ENCODE data around the gene OSTN. TPM values are rescaled to one million over a fixed set of nuclear protein-coding genes. Genes with fewer than 3 reads are reported as not detected.

The OSTN gene
- total RNA-seq = not detected

GRCh38 chr3:191198932-191199331, at the start of gene OSTN:
Gene OSTN (plus strand): TSS chr3:191199241. CDS start chr3:191212533, 13,292 bp downstream.
- Mint-ChIP-seq H3K36me3 (ENCODE audit: low read depth) (no peaks in the 10 kb centered on the region), H3K27ac (no peak within 1 kb of the TSS), H3K4me3 (no peak within 1 kb of the TSS), H3K9me3 (peaks cover 2% of the 10 kb centered on the region), H3K4me1 (ENCODE audit: low read depth) (no peaks in the 10 kb centered on the region), H3K27me3 (no peaks in the 10 kb centered on the region)
- POLR2A ChIA-PET = no interaction called here
- CTCF ChIA-PET = no interaction called here
- intact Hi-C loops (cut with micrococcal nuclease) = no loop called here
- no peak for TF ChIP-seq CTCF (IDR thresholded peaks at IDR 0.05)
- DNase-seq = no peak
- no peak for ATAC-seq

GRCh38 chr3:191151653-191152052, 47.4 kb upstream of the OSTN start:
- Mint-ChIP-seq H3K4me3 (no peak overlapping the region), H3K4me1 (ENCODE audit: low read depth) (no peaks in the 10 kb centered on the region), H3K36me3 (ENCODE audit: low read depth) (no peaks in the 10 kb centered on the region), H3K9me3 (peaks cover 22% of the 10 kb centered on the region), H3K27ac (no peak overlapping the region), H3K27me3 (no peaks in the 10 kb centered on the region)
- TF ChIP-seq CTCF (IDR thresholded peaks at IDR 0.05) = no peak
- intact Hi-C loops (cut with micrococcal nuclease) = no loop called here
- ChIA-PET CTCF (interaction anchor here (0.7 kb wide), 1 partner anchor 199 kb away, joined by 3 read pairs; no protein-coding TSS in a partner anchor), POLR2A (no interaction called here)
- ATAC-seq = no peak
- no peak for DNase-seq

GRCh38 chr3:191154827-191155226, 44.2 kb upstream of the OSTN start:
- intact Hi-C loops (cut with micrococcal nuclease) = no loop called here
- TF ChIP-seq CTCF (IDR thresholded peaks at IDR 0.05) = no peak
- Mint-ChIP-seq H3K27me3 (no peaks in the 10 kb centered on the region), H3K36me3 (ENCODE audit: low read depth) (no peaks in the 10 kb centered on the region), H3K4me1 (ENCODE audit: low read depth) (no peaks in the 10 kb centered on the region), H3K4me3 (no peak overlapping the region), H3K9me3 (peaks cover 18% of the 10 kb centered on the region), H3K27ac (no peak overlapping the region)
- DNase-seq = no peak
- no peak for ATAC-seq
- POLR2A ChIA-PET = no interaction called here
- CTCF ChIA-PET = no interaction called here

- Mint-ChIP-seq H3K27me3 (no peaks in the 10 kb centered on the region), H3K9me3 (peaks cover 16% of the 10 kb centered on the region), H3K36me3 (ENCODE audit: low read depth) (no peaks in the 10 kb centered on the region), H3K27ac (no peak overlapping the region), H3K4me1 (ENCODE audit: low read depth) (no peaks in the 10 kb centered on the region), H3K4me3 (no peak overlapping the region)
- ATAC-seq (no peak), DNase-seq (no peak)
- ChIA-PET POLR2A (no interaction called here), CTCF (no interaction called here)
- TF ChIP-seq CTCF (IDR thresholded peaks at IDR 0.05) = no peak
- intact Hi-C loops (cut with micrococcal nuclease) = no loop called here
Observed at GRCh38 chr3:191158247-191158646, 40.8 kb upstream of the OSTN start.

- Mint-ChIP-seq H3K27me3 (no peaks in the 10 kb centered on the region), H3K27ac (no peak overlapping the region), H3K4me3 (no peak overlapping the region), H3K9me3 (peaks cover 13% of the 10 kb centered on the region), H3K4me1 (ENCODE audit: low read depth) (no peaks in the 10 kb centered on the region), H3K36me3 (ENCODE audit: low read depth) (no peaks in the 10 kb centered on the region)
- no peak for TF ChIP-seq CTCF (IDR thresholded peaks at IDR 0.05)
- intact Hi-C loops (cut with micrococcal nuclease) = no loop called here
- ATAC-seq = no peak
- no peak for DNase-seq
- CTCF ChIA-PET = no interaction called here
- POLR2A ChIA-PET = no interaction called here
Observed at GRCh38 chr3:191158815-191159214, 40.2 kb upstream of the OSTN start.

All from activated CD8-positive, alpha-beta T cell treated with anti-CD3 and anti-CD28 coated beads for 36 hours (primary cell).